MM.1S (cell line): Measurements from ENCODE around the gene CD74.

Experiments
- CTCF ChIP-seq: fragments of 300-600 bp; sonication (generic); IDR thresholded peaks from 2 replicates; pipeline ENCODE4 v1.5.1; 2016; ENCODE audit warnings: antibody characterized with exemption, low read length, mixed read lengths
- EZH2 ChIP-seq: fragments of 300-600 bp; sonication (generic); optimal IDR thresholded peaks from 2 replicates; pipeline ENCODE3; 2017; ENCODE audit warnings: low read depth, mild to moderate bottlenecking, antibody characterized with exemption, low read length, mixed read lengths
- EZH2phosphoT487 ChIP-seq: fragments of 300-600 bp; sonication (generic); IDR thresholded peaks from 2 replicates; pipeline ENCODE4 v1.6.1; 2018; ENCODE audit warnings: antibody characterized with exemption, low read length

GRCh38 chr5:150422075-150422474 is 9.4 kb upstream of the CD74 start:
- no peak for TF ChIP-seq EZH2phosphoT487
- TF ChIP-seq CTCF: no peak
- TF ChIP-seq EZH2: no peak
